DMS153 treated with DMSO at 0.1 percent for 48 hours (cell line): ENCODE results near the gene SPG7.
A peak's percentile ranks its signal among the peaks of the same experiment; 100 is the strongest.
"Not testable (repeated sequence)": the region's sequence is repeated elsewhere in the genome, so short reads cannot be mapped to it uniquely, and the experiment has no call there.

Source experiments
- DNase-seq: peaks from one replicate; lab custom pipeline; 2025; ENCODE audit not compliant: unreplicated experiment; lab: John Stamatoyannopoulos, UW

Gene SPG7

DNA sequence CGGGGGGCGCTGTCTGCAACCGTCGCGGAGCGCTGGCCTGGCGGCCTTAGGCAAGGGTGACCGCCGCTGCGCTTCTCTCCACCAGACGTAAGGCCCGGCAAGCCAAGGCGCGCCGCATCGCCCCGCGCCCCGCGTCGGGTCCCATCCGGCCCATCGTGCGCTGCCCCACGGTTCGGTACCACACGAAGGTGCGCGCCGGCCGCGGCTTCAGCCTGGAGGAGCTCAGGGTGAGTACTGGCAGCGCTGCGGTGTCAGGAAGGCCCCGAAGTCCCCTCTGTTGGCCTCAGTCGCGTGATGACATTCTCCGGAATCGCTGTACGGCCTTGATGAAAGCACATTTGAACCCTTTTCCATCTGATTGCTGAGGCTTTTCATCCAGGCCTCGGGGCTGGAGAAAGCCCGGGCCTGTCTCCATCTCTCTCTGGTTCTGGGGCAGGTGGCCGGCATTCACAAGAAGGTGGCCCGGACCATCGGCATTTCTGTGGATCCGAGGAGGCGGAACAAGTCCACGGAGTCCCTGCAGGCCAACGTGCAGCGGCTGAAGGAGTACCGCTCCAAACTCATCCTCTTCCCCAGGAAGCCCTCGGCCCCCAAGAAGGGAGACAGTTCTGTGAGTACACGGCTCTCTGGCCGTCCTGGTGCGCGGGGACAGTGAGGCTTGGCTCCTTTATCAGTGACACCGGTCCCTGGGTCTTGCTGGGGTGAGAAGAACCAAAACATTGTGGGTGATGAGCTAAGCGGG is 53.1 kb downstream of the SPG7 start:
- no peak for DNase-seq

GRCh38 chr16:89561884-89562599 is 53.8 kb downstream of the SPG7 start:
- DNase-seq = no peak

- DNase-seq = no peak
Measured at GRCh38 chr16:89562939-89563338, 54.7 kb downstream of the SPG7 start.

GRCh38 chr16:89563639-89564392 is 55.6 kb downstream of the SPG7 start:
- DNase-seq = no peak

GRCh38 chr16:89564476-89565255 is 56.5 kb downstream of the SPG7 start:
- DNase-seq = no peak

GRCh38 chr16:89565256-89565505 is 57.0 kb downstream of the SPG7 start:
- no peak for DNase-seq

DNA sequence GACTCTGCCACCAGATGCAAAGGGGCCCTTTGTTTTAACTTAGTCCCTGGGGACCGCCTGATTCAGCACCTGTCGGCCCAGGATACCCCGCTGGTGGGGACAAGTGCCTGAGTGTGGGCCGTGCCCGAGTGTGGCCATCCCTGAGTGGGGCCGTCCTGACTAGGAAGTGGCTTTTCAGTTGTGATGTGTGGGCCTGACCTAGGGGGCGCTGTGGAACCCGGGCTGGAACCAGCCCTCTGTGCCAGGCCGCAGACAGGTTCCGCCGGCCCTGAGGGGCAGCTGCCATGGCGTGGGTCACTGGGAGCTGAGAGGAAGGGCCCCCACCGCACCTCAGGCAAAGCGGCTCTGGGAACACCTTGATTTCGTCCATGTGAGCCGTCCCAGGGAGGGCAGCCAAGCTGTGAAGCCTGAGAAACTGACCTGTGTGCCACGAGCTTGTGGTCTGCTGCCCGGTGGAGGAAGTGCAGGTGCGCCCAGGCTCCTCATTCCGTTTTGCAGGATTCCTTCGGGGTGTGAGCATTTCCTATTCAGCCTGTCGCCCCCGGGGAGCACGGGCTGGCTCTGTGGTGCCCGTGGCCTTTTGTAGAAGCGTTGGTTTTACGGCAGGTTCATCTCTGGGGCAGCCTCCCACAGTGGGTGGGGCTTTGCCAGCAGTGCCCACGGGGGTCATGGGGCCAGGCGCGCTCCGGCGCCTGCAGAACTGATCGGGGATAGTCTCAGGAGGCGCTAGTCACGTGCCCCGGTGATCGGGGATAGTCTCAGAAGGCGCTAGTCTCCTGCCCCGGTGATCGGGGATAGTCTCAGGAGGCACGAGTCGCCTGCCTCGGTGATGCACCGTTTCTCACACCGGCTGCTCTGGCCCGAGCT is 57.5 kb downstream of the SPG7 start:
- no peak for DNase-seq

DNA sequence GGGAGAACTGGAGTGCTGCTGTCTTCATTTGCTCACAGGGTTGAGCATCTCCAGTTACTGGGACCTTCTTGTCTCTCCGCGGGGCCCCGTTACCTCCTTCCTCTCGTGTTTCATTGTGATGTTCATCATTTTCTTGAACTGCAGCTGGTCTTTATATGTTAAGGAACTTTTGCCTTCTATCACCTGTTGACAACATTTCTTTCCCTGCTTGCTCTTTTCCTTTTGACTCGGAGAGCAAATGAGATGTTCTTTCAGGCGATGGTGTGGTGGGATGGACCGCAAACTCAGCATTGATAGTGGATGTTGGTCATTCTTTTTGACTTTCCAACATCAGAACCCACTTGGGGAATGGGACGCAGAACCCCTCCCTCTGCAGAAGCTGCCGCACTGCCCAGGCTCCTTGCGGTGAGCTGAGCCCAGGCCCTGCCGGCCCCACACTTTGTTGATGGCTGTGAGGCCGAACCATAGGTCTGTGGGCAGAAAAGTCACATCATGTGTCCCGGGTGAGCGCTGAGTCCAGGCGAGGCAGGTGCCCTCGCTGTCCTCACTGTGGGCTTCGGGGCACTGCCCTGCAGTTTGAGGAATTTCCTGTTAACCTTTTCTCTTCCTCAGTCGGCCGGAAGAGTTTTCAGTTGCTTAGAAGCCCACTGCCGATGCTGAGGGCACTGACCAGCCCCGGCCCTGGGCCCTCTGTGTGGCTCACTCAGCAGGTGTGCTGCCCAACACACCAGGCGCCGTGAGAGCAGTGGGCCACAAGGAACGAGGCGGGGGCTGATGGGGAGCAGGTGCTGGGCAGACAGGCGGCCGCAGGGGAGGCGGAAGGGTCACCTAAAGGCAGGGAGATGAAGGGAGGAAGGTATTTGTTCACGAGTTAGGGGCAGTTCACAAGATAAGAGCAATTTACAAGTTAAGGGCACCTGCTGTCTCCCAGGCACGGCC is 59.7 kb downstream of the SPG7 start:
- no peak for DNase-seq

DNA sequence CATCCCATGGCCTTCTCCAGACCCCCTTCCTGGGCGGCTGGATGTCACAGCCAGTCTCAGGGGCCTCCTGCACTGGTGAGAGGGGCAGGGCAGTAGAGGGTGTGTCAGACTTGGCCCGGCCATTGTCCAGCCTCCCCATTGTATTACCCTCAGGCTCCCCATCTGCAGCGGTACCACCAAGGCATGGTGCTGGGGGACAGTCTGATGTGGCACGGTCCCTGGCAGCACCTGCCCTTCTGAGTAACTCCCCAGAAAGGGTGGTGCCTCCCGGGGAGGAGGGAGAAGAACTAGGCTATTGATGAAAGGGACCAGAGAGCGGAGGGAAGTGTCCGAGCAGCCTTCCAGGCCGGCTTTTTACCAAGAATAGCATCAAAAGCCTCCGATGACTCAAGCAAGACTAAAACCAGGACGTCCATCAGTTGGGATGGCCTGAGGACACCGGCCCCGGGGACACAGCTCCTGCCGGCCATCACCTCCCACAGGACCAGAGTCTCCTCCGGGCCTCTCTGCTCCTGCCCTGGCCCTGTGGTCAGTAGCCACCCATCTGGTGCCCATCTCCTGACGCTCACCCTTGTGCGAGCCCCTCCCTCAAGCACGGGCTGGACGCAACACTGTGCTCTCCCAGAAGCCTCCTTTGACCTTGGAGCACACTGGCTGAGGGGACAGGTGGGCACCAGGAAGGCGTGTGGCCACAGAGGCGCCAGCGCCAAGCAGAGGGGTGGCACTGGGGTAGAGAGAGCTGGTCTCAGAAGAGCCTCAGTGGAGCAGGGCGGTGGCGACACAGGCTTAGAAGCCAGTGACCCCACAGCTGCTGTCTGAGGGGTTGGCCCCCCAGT is 61.5 kb downstream of the SPG7 start:
- no peak for DNase-seq

GRCh38 chr16:89570342-89570923 is 62.2 kb downstream of the SPG7 start:
- DNase-seq = no peak

DNA sequence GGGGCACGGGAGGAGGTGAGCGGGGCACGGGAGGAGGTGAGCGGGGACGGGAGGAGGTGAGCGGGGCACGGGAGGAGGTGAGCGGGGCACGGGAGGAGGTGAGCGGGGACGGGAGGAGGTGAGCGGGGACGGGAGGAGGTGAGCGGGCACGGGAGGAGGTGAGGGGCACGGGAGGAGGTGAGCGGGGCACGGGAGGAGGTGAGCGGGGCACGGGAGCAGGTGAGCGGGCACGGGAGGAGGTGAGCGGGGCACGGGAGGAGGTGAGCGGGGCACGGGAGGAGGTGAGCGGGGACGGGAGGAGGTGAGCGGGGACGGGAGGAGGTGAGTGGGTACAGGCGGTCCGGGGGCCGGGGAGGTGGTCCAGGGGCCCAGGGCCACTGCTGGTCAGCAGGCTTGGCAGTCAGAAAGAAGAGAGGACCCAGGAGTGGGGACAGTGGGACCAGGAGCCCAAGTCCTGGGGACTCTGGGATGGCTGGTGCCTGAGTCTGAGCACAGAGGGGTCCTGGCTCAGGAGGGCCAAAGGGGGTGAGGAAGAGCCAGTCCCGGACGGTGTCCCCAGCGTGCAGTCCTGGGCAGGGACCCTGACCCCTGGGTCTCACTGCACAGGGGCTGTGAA is 62.9 kb downstream of the SPG7 start:
- DNase-seq = not testable (repeated sequence)

- no peak for DNase-seq
Measured at GRCh38 chr16:89571636-89572035, 63.4 kb downstream of the SPG7 start.

DNA sequence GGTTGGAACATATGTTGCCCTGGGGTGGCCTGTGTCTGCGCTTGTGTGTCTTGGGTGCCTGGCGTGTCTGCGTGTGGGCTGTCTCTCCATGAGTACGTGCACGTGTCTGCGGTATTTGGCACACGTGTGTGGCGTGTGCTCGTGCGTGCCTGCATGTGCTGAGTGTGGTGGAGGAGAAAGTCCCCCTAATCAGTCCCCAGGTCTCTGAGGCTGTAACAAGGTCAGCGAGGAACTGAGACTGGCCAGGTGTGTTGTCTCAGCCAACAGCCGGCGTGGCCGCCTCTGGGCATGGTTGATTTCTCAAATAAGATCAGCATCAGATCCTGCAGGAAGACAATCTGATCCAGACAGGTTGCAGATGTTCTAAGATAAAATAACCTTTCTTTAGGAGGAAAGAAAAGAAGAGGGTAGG is 63.9 kb downstream of the SPG7 start:
- DNase-seq = no peak

DNA sequence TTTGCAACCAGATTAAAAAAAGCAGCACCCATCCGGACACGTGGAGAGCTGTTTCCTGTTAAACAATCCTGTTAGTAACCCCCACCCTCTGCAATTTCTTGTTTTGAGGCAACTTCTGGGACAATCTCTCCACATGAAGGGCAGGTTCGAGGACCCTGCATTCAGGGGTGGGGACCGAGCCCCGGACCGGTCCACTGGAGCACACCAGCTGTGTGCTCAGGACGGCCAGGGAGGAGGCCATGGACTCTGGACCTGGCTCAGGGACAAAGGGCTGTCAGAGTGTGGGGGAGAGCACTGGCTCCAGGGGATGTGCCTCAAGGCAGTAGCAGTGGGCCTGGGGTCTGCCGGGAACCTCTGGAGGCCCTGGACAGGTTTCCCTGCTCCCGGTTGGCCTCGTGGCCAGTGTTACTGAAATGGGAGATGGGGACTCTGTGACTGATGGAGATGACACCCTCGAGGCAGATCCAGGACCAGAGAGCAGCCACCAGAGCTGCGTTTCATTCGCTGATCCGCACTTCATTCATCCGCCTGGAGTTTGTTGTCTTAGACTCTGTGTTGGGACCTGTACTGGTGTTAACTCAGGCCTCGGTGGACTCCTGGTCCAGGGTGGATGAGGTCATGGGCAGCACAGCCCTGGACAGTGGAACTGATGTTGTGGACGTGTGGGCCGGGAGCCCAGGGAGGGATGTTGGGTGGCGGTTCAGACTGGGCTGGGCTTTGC is 64.4 kb downstream of the SPG7 start:
- no peak for DNase-seq

- no peak for DNase-seq
Measured at GRCh38 chr16:89573826-89574680, 65.8 kb downstream of the SPG7 start.

- peak; percentile 33 for DNase-seq
Measured at GRCh38 chr16:89574681-89575246, 66.6 kb downstream of the SPG7 start.
